ENCODE results near the gene GDF10.

GDF10 gene

DNA sequence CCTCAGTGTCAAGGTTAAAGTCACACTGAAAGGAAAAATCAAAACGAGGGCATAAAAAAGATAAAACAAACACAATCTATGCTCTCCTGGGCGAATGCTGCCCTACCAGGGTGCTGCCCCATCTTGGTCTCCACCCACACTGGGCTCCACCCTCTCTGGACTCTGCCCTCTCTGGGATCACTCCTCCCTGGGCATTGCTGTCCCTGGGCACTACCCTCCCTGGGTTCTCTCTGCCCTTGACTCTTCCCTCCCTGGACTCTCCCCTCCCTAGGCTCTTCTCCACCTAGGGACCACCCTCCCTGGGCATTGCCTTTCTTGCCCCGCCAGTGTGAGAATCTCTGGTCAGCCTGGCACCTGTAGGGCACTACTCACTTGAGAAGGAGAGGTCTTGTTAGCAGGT, 30.8 kb downstream of the GDF10 start (continued):
- TF ChIP-seq ZNF341 (tag by site-specific recombination; IDR thresholded peaks at IDR 0.05; ENCODE audit: low read depth) (peak; percentile 49; the same call in 1 of the 2 replicates), YY1 (tag by site-specific recombination; IDR thresholded peaks at IDR 0.05) (no peak)

DNA sequence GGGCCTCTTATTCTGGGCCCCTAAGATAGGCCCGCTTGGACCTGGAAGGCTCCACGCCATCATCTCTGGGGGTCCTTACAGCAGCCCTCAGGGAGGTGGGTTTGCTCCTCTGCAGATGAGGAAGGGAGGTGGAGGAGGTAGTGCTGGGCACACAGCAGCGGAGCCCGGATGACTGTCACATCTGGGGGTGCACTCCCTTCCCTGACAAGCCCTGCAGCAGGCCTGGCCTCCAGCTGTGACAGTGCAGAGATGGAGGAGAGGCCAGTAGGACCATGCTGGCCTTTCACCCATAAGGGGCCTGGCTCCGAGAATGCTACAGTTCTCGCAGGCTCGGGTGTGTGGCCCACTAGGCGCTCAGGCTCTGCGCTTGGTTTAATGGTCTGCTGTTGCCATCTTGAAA, 31.5 kb downstream of the GDF10 start:
- CTCF ChIA-PET, result interaction anchor here (2.2 to 2.7 kb wide), 2 partner anchors 9 to 307 kb away, joined by 11 to 16 read pairs; no protein-coding TSS in a partner anchor
- no peaks in the 10 kb centered on the region for H3K4me1 ChIP-seq (ENCODE audit: control insufficient read depth, insufficient read depth, low read length)
- H3K36me3 ChIP-seq (ENCODE audit: control insufficient read depth in 2 of 2, insufficient read depth in 1 of 2, low read length in 2 of 2), result no peaks in the 10 kb centered on the region
- no peak overlapping the region for H3K27ac ChIP-seq (ENCODE audit: extremely low read depth, low read depth, low read length)
- H3K9me3 ChIP-seq (ENCODE audit: control insufficient read depth, insufficient read depth, low read depth, low read length), result no peaks in the 10 kb centered on the region
- no peak overlapping the region for H3K4me3 ChIP-seq (ENCODE audit: low read depth, low read length)
- POLR2A ChIA-PET, result no interaction called here
- TF ChIP-seq ZNF214 (tag by site-specific recombination; IDR thresholded peaks at IDR 0.05; ENCODE audit: borderline replicate concordance), result no peak
- TF ChIP-seq GLIS2 (tag by site-specific recombination; IDR thresholded peaks at IDR 0.05), result no peak
- no peak for TF ChIP-seq ZNF416 (tag by site-specific recombination; IDR thresholded peaks at IDR 0.05)

DNA sequence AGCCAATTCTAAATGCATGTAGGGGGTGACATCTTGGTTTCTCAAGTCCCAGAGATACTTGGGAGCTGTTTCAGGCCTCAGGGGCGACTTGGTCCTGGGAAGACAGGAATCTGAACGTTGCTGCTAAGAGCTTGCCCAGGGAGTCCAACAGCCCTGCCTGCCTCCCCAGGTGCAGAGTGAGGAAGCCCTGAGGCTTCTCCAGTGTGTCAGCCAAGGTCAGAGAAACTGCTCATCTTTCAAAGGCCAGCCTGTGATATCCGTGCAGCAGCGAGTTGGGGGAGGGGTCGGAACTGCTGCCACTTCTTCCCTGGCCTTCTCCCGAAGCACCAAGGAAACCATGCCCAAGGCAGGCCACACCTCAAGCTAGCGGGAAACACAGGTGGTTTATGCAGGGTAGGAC, 32.0 kb downstream of the GDF10 start:
- ChIA-PET CTCF (interaction anchor here (0.9 to 2.7 kb wide), 5 partner anchors 9 to 307 kb away, joined by 3 to 16 read pairs (median 6); no protein-coding TSS in a partner anchor), POLR2A (no interaction called here)
- Histone ChIP-seq H3K36me3 (ENCODE audit: control insufficient read depth in 2 of 2, insufficient read depth in 1 of 2, low read length in 2 of 2) (no peaks in the 10 kb centered on the region), H3K4me3 (ENCODE audit: low read depth, low read length) (no peak overlapping the region), H3K27ac (ENCODE audit: extremely low read depth, low read depth, low read length) (no peak overlapping the region), H3K9me3 (ENCODE audit: control insufficient read depth, insufficient read depth, low read depth, low read length) (no peaks in the 10 kb centered on the region), H3K4me1 (ENCODE audit: control insufficient read depth, insufficient read depth, low read length) (no peaks in the 10 kb centered on the region)
- TF ChIP-seq ZBTB7A (tag by site-specific recombination; IDR thresholded peaks at IDR 0.05; ENCODE audit: low read depth) (no peak), ZNF140 (tag by site-specific recombination; IDR thresholded peaks at IDR 0.05) (peak; percentile 51; the same call in 1 of the 2 replicates), ZNF571 (tag by site-specific recombination; IDR thresholded peaks at IDR 0.05) (no peak)
- TF ChIP-seq, protein P1, sequence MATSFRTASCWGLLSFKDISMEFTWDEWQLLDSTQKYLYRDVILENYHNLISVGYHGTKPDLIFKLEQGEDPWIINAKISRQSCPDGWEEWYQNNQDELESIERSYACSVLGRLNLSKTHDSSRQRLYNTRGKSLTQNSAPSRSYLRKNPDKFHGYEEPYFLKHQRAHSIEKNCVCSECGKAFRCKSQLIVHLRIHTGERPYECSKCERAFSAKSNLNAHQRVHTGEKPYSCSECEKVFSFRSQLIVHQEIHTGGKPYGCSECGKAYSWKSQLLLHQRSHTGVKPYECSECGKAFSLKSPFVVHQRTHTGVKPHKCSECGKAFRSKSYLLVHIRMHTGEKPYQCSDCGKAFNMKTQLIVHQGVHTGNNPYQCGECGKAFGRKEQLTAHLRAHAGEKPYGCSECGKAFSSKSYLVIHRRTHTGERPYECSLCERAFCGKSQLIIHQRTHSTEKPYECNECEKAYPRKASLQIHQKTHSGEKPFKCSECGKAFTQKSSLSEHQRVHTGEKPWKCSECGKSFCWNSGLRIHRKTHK (tag by site-specific recombination; IDR thresholded peaks at IDR 0.05), result no peak

DNA sequence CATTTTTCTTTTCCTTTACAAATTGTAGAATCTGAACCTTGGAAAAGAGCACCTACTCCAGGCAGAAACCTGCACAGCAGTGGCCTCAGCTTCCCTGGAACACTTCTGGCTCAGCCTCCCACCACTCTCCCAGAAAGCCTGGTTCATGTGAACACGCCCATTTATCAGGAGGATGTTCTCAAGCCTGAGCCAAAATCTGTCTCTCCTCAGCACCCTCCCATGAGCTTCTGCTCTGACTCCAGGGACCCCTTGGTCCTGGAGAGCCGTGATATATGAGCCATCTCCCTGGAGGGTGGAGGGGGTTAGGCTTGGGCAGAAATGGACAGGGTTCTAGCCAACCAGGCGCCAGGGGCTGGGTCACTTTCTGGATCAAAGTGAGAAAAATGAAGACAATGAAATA, 32.4 kb downstream of the GDF10 start:
- H3K4me1 ChIP-seq (ENCODE audit: control insufficient read depth, insufficient read depth, low read length), result no peaks in the 10 kb centered on the region
- H3K27ac ChIP-seq (ENCODE audit: extremely low read depth, low read depth, low read length), result no peak overlapping the region
- H3K4me3 ChIP-seq (ENCODE audit: low read depth, low read length), result no peak overlapping the region
- ChIA-PET CTCF (interaction anchor here (0.9 to 2.7 kb wide), 5 partner anchors 8 to 308 kb away, joined by 3 to 16 read pairs (median 6); no protein-coding TSS in a partner anchor), POLR2A (no interaction called here)
- no peaks in the 10 kb centered on the region for H3K36me3 ChIP-seq (ENCODE audit: control insufficient read depth in 2 of 2, insufficient read depth in 1 of 2, low read length in 2 of 2)
- TF ChIP-seq ZNF292 (tag by site-specific recombination; IDR thresholded peaks at IDR 0.05; ENCODE audit: borderline replicate concordance, low read depth) (no peak), ZSCAN30 (tag by site-specific recombination; IDR thresholded peaks at IDR 0.05) (no peak), ZSCAN16 (tag by site-specific recombination; IDR thresholded peaks at IDR 0.05) (no peak), FEZF1 (tag by site-specific recombination; IDR thresholded peaks at IDR 0.05) (no peak), ZNF544 (tag by site-specific recombination; IDR thresholded peaks at IDR 0.05) (no peak), HOXC10 (CRISPR knock-in tag; IDR thresholded peaks at IDR 0.05) (no peak), PRDM1 (tag by site-specific recombination; IDR thresholded peaks at IDR 0.05) (no peak)
- TF ChIP-seq, protein P2, sequence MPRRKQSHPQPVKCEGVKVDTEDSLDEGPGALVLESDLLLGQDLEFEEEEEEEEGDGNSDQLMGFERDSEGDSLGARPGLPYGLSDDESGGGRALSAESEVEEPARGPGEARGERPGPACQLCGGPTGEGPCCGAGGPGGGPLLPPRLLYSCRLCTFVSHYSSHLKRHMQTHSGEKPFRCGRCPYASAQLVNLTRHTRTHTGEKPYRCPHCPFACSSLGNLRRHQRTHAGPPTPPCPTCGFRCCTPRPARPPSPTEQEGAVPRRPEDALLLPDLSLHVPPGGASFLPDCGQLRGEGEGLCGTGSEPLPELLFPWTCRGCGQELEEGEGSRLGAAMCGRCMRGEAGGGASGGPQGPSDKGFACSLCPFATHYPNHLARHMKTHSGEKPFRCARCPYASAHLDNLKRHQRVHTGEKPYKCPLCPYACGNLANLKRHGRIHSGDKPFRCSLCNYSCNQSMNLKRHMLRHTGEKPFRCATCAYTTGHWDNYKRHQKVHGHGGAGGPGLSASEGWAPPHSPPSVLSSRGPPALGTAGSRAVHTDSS (tag by site-specific recombination; IDR thresholded peaks at IDR 0.05), result no peak
- TF ChIP-seq, protein P3, sequence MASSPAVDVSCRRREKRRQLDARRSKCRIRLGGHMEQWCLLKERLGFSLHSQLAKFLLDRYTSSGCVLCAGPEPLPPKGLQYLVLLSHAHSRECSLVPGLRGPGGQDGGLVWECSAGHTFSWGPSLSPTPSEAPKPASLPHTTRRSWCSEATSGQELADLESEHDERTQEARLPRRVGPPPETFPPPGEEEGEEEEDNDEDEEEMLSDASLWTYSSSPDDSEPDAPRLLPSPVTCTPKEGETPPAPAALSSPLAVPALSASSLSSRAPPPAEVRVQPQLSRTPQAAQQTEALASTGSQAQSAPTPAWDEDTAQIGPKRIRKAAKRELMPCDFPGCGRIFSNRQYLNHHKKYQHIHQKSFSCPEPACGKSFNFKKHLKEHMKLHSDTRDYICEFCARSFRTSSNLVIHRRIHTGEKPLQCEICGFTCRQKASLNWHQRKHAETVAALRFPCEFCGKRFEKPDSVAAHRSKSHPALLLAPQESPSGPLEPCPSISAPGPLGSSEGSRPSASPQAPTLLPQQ (tag by site-specific recombination; IDR thresholded peaks at IDR 0.05), result no peak
- no peaks in the 10 kb centered on the region for H3K9me3 ChIP-seq (ENCODE audit: control insufficient read depth, insufficient read depth, low read depth, low read length)
